NT2/D1 (cell line): ENCODE results near the gene ARPP21.
"Not testable (repeated sequence)": the region's sequence is repeated elsewhere in the genome, so short reads cannot be mapped to it uniquely, and the experiment has no call there.

Experiments used
- DNase-seq: peaks from one replicate; pipeline ENCODE4 v3.0.0-alpha.2; 2011; ENCODE audit warnings: low read depth, low spot score
- H3K27me3 ChIP-seq: 2 replicates; pipeline ENCODE4 v1.6.0; 2011; ENCODE audit warnings: mild to moderate bottlenecking; ENCODE audit not compliant: insufficient read length, insufficient read depth
- H3K36me3 ChIP-seq: 2 replicates; pipeline ENCODE4 v1.6.1; 2011; ENCODE audit warnings: mild to moderate bottlenecking, low read length, mixed read lengths; ENCODE audit not compliant: insufficient read depth, insufficient read length
- H3K4me1 ChIP-seq: 2 replicates; pipeline ENCODE4 v1.5.1; 2011; ENCODE audit not compliant: insufficient read depth, insufficient read length
- H3K4me3 ChIP-seq: 2 replicates; pipeline ENCODE4 v1.5.1; 2011; ENCODE audit warnings: low read depth; ENCODE audit not compliant: insufficient read length
- H3K9ac ChIP-seq: 2 replicates; pipeline ENCODE4 v1.6.0; 2011; ENCODE audit warnings: low read depth; ENCODE audit not compliant: insufficient read length
- H3K9me3 ChIP-seq: 2 replicates; pipeline ENCODE4 v1.5.1; 2011; ENCODE audit warnings: mild to moderate bottlenecking, low read length; ENCODE audit not compliant: insufficient read depth
- SUZ12 ChIP-seq: IDR thresholded peaks from 2 replicates; pipeline ENCODE4 v1.6.1; 2011; ENCODE audit not compliant: insufficient read length, insufficient read depth; ENCODE audit errors: extremely low read depth
- YY1 ChIP-seq: IDR thresholded peaks from 2 replicates; pipeline ENCODE4 v1.6.1; 2011; ENCODE audit not compliant: insufficient read length, insufficient read depth
- ZNF274 ChIP-seq: IDR thresholded peaks from 2 replicates; pipeline ENCODE4 v1.6.1; 2011; ENCODE audit warnings: mild to moderate bottlenecking, low read depth, low read length

ARPP21 gene

GRCh38 chr3:35814531-35814930 lies 175.2 kb downstream of the ARPP21 start:
- no peak for DNase-seq
- Histone ChIP-seq H3K4me1 (no peaks in the 10 kb centered on the region), H3K9ac (no peak overlapping the region), H3K27me3 (no peaks in the 10 kb centered on the region), H3K36me3 (no peaks in the 10 kb centered on the region), H3K9me3 (no peaks in the 10 kb centered on the region), H3K4me3 (no peak overlapping the region)
- TF ChIP-seq SUZ12 (no peak), YY1 (no peak), ZNF274 (no peak)

- not testable (repeated sequence) for H3K36me3 ChIP-seq, H3K27me3 ChIP-seq, H3K4me1 ChIP-seq, H3K9ac ChIP-seq, DNase-seq, H3K9me3 ChIP-seq, H3K4me3 ChIP-seq
Measured at GRCh38 chr3:35815796-35816195, 176.5 kb downstream of the ARPP21 start.

- Histone ChIP-seq H3K4me3 (no peak overlapping the region), H3K4me1 (no peaks in the 10 kb centered on the region), H3K9ac (no peak overlapping the region), H3K36me3 (no peaks in the 10 kb centered on the region), H3K27me3 (no peaks in the 10 kb centered on the region), H3K9me3 (no peaks in the 10 kb centered on the region)
- no peak for TF ChIP-seq YY1
- TF ChIP-seq ZNF274: no peak
- no peak for TF ChIP-seq SUZ12
- DNase-seq: no peak
Measured at GRCh38 chr3:35817216-35817615, 177.9 kb downstream of the ARPP21 start.

- Histone ChIP-seq H3K9me3 (no peaks in the 10 kb centered on the region), H3K4me1 (no peaks in the 10 kb centered on the region), H3K9ac (no peak overlapping the region), H3K4me3 (no peak overlapping the region), H3K36me3 (no peaks in the 10 kb centered on the region), H3K27me3 (no peaks in the 10 kb centered on the region)
- TF ChIP-seq ZNF274 (no peak), YY1 (no peak), SUZ12 (no peak)
- no peak for DNase-seq
Measured at GRCh38 chr3:35832140-35832571, 192.8 kb downstream of the ARPP21 start.
